Activated gamma-delta T cell treated with Interleukin-2 at 50 U/mL for 16 hours (primary cell): ENCODE measurements around the gene CCM2.
A peak's percentile ranks its signal among the peaks of the same experiment; 100 is the strongest.

ENCODE experiments used
- DNase-seq: peaks from one replicate; pipeline ENCODE4 v3.0.0-alpha.2; 2020

Gene CCM2

DNA sequence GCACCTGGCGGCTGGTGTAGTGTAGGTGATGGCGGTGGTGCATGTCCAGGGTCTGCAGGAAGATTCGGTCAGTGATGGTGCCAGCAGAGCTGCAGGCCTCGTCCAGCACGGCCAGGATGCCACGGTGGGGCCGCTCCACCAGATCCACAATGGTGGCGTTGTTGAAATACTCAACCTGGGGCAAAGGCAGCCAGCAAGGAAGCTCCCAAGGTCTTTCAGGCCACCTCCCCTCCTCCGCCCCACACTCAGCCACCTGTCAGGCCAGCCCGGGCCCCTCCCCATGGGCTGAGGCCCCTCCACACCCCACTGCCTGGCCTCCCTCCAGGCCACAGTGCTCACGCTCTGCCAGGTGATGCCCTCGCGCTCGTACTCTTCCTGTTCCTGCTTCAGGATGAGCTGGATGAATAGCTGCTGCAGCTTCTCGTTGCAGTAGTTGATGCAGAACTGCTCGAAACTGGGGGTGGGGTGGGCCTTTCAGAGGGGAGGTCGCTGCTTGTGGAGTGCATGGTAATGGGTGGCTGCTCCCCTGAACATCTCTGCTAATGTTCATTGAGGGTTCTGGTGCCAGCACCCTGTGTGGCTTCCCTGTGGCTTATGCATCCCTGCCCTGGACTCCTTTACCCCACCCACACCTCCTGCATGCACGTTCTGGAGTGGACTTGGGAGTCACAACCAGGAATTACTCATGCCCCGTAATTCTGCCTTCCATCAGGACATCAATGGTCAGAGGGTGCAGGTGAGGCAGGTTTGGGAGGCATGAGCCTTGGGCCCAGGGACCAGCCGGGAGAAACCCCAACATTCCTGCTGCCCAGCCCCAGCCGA is 30.1 kb upstream of the CCM2 start:
- DNase-seq: no peak

DNA sequence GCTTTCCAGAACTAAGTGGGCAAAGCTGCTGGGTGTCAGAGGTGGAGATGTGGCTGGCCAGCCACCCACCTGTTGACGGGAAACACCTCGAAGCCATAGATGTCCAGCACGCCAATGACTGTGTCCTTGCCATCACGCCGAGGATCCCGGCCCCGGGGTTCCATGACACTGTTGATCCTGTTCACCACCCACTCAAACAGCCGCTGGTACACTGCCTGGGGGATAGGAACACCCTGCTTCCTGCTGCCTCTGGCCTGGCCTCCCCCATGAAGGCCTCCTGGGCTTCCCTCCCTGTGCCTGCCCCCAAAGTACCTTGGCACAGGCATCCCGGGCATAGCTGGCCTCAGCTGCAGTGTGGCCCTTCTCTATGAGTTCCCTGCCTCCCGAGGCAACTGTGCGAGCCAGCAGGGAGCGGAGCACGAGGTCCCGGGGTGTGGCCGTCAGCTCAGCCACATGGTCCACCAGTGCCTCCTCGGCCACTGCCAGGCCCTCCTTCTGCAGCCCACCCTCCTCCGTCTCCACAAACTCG is 29.4 kb upstream of the CCM2 start:
- DNase-seq: no peak

DNA sequence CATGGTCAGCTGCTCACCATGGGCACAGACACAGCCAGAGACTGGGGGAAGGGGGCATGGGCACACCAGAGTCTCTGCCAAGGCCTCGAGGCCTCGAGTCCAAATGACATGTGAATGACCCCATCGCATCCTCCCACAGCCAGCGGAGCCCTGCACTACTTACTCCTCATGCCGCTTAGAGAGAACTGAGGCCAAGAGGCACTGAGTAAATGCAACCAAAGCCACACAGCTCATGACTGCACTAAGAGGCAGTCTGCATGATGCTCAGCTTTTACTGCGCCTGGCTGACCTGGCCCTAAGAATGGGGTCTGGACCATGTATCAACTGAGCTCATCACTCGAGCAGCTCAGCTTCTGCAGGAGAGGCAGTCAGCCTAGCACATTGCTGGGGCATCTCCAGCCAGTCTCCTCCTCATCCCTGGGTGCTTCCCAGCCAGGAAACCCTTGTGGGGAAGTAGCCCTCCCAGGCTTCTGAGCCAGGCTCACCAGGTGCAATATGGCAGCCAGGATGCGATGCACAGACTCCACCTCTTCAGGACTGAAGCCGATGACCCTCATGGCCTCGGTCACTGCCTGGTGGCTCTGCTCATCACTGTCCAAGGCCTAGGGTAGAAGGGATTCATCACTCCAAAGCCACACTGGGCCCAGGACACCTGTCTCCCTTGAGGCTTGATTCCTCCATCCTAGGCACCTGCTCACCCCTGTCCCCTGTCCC is 28.7 kb upstream of the CCM2 start:
- DNase-seq: no peak

DNA sequence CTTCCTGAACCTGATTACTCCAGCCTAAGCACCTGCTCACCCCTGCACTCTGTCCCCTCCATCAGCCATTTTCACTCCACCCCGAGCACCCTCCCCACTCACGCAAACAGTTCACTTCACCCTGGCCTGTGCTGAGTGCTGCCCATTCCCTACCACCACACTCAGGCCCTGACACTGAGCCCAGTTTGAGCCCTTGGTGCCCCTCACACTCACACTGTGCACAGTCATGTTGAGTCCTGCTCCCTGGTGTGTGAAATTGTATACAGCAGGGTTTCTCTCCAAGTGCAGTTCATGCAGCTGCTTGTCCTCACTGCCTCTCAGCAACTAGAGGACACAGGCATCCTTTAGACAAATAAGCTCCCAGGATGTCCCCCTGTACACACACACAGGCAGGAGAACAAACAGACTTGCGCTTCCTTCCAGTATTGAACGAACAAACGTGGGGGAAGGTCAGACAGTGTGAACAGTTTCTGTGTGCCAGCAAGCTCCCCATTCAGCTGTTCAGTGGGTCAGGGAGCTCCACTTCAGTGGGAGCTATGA is 28.0 kb upstream of the CCM2 start:
- no peak for DNase-seq

DNA sequence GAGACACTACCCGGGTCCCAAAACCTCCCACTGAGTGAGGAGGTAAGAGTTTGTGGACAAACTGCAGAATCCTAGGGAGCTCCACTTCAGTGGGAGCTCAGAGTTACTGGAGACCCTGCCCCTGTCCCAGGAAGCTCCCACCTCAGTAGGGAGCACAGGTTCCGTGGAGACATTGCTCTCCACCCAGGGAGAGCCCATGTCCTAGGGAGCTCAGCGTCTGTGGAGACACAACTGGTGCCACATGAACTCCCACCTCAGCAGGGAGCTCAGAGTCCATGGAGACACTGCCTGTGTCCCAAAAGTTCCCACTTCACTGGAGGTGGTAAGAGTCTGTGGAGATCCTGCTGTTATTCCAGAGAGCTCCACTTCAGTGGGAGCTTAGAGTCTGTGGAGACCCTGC is 27.4 kb upstream of the CCM2 start:
- DNase-seq: no peak

DNA sequence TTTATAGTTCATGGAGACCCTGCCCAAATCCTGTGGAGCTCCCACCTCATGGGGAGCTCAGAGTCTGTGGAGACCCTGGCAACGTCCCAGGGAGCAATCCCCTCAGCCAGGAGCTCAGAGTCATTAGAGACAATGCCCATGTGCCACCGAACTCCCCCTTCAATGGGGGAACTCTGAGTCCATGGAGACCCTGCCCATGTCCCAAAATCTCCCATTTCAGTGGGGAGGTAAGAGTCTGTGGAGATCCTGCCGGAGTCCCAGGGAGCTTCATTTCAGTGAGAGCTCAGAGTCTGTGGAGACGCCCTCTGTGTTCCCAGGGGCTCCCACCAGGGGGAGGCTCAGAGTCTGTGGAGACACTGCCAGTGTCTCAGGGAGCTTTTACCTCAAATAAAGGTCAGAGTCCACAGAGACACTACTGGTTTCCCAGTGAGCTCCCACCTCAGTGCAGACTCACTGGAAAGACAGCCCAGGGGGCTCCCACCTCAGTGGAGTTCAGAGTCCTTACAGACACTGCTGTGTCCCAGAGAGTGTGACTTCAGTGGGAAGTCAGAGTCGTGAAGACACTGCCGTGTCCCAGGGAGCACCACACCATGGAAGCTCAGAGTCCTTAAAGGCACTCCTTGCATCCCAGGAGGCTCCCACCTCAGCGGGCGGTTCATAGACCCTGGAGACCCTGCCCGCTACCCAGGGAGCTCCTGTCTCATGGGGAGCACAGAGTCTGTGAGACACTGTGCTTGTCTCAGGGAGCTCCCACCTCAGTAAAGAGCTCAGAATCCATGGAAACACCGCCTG is 26.2 kb upstream of the CCM2 start:
- peak; percentile 65 for DNase-seq

DNA sequence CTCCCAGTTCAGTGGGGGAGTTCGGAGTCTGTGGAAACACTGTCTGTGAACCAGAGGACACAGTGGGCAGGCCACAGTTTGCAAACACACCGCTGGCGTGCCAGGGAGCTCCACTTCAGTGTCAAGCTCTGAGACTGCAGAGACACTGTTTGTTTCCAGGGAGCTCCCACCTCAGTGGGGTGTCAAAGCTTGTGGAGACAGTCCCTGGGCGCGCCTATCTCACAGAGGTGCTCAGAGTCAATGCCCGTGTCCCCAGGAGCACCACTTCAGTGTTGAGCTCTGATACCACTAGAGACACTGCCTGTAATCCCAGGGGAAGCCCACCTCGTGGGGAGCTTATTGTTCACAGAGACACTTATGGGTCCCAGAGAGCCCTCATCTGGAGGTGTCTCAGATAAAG is 25.5 kb upstream of the CCM2 start:
- DNase-seq: no peak

DNA sequence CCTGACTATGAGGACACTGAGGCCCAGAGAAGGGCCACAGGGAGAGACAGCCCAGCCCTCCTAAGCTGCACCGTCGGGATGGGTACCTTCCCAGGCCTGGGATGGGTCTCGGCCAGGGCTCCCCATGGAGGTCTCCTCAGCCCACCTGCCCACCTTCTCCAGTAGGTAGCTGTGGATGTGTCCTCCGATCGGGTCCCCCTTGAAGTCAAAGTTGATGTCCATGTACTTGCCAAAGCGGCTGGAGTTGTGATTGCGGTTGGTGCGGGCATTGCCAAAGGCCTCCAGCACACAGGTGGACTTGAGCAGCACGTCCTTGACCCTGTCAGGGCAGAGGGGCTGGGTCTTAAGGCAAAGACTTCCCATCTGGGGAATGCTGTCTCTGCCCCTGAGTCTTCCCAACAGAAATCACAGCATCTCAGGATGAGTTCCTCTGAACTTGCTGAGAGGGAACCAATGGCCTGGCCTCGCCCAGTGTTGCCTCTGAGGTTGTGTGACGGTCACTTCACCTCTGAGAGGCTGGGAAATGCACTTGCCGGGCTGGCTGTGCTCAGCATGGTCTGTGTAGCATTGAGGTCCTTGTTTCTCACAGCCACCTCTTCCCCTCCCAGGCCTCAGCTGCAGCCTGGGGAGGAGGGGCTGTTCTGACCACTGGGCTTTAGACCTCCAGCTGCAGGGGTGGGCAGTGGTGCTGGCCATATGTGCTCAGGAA is 24.5 kb upstream of the CCM2 start:
- no peak for DNase-seq

DNA sequence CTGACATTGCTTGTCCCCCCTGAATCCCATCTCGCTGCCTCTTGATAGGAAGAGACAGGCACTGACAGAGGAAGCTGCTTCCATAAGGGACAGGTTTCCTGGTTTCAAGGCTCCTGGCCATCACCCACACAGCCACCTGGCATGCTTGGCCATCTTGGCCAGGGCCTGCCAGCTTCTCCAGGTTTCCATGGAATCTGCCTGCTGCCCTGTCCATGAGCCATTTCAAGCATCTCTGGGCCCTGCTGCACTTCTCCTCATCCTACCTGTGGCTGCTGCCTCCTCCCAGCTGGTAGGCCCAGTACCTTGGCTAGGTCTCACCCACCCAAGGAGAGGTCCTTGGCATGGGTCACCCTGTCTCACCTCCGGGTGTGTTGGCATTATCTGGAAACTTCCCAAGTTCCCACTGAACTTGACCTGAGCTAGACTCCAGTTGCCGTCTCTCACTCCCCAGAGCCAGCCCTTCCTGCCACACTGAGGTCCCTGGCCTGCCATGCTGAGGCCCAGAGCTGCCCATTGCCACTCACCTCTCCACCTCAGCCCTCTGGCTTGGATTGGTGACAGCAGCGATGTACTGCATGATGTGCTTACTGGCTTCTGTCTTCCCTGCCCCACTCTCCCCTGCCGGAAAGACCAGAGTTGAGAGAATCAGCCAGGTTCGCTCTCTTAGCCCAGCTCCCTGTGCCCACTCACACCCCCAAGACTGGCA is 23.8 kb upstream of the CCM2 start:
- DNase-seq: no peak

DNA sequence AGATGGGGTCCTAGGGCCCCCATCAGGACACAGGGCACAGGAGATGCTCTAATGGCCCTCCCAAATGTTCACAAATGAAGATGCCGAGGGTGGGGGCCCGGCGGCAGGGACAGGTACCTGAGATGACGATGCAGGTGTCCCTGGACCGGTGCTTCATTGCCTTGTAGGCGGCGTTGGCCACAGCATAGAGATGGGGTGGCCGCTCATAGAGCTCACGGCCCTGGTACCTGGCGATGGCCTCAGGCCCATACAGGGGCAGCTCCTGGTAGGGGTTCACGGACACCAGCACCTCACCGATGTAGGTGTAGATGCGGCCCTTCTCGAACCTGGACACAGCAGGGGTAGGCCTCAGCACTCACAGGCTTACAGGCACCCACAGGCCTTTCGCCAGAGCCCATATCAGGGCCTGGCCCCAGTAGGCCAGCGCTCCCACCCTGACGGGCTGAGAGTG is 23.2 kb upstream of the CCM2 start:
- DNase-seq: no peak

DNA sequence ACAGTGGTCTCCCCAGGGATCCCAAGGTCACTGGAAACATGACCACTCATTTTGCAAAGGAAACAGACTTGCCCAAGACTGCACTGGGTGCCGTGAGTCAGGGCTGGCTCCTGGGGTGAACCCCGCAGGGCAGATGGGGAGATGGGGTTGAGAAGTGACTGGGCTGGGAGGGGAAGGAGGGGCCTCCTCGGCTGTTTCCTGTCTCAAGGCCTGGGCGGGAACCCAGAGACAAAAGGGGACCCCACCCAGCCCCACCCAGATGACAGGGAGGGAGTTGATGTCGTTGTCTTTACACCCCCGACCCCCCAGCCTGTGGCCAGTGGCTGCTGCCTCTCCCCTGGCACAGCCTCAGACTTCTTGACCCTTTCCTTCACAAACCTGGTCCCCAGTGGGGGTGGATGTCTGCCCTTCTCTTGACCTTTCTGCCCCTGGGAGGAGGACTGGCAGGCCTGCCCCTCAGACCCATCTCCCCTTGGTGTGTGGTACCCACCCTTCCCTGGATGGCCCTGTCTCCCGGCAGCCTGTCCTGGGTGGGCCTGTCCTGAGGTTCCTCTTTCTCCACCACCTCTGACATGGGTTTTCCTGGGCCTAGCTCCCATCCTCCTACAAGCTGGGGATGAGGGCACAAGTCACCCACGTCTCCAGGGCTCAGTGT is 22.6 kb upstream of the CCM2 start:
- peak; percentile 81 for DNase-seq

DNA sequence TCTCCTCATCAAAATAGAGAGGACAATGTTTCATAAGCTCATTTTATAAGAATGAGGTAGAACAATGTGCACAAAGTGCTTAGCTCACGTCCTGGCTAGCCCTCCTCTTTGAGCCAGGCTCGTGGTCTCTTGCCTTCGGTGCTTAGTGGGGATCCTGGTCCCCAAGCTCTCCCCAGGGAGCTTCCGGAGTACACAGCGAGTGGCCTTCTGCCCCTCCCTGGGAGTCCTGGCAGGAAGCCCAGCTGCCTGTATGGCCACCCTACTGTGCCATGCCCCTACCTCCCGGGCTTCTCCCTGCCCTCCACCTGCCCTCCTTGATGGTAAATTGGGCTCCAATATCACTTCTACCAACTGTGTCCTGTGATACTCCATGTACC is 22.1 kb upstream of the CCM2 start:
- no peak for DNase-seq

DNA sequence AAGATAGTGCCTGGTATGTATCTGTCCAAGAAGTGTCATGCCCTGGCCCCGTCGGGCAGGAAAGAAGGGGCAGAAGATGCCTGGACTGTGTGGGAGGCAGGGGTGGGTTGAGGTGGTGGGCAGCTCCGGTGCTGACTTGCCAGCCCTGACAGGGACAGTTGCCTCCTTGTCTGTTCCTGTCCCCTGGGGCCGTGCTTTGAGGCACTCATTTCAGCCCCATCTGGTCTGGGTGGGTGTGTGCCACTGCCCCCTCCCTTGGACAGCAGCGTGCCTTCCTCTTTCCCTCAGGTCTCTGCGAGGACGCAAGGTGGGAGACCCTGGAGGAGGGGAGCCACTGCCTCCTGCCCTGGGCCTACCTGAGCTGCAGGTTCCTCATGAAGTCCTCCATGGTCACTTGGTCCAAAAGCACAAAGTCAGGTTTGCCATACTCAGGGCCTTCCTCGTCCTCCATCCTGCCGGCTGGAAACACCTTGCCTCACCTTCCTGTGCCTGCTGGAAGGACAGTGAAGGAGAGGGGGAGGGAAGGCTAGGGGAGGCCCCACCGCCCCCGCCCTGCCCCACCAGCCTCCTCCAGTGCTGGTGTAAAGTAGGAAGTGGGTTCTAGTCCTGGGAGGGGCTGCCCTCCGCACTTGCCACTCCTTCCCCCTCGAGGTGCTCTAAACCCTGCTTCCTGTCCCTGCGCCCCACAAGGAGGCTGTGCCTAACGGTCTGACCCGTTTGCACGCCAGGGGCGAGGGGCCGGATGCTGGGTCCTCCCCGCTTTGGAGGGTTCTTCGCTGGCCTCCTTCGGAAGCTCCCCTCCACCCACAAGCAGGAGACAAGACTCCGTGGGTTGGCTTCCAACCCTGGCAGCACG is 21.3 kb upstream of the CCM2 start, which contains the start of gene MYO1G:
TSS of gene MYO1G (minus strand) at position 505 of the 856 bp plus-strand sequence. CDS start at position 451, 54 bp downstream.
- DNase-seq: peak; percentile 91

DNA sequence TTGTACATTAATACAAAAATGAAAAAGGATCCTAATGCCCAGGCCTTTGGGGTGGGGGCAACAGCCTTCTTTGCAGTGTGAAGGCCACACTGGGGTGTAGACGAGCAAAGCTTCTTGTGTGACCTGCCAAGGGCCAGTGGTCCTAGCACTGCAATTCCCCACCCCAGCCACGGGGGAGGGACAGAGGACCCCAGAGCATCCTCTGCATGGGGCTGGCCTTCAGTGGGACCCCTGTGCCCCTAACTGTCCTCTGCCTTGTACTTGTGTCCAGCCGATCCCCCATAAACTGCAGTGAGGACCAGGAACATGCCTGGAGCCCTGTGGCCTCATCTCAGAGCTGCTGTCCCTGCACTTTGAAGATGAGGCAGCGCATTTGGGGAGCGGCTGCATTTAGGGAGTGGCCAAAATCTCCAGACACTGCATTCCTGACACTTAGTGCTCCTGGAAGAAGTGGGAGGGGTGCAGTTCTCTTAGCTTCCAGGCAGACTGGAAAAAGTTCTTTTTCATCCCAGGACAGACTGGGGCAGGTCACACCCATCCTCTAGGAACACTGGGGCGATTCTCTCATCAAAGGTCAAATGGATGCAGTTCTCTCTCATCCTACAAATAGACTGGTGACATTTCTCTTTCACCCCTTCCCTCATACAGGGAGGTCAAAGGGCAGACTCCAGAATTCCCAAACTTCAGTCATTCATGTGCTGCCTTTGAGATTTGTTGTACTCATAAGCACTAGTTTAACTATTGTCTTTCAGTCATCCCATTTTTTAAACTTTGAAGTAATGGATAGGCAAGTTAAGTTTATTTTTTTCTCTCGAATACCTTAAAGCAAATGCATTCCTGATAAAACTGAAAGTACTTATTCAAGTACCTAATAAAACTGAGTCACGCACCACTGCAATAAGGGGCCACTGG is 20.3 kb upstream of the CCM2 start:
- DNase-seq: no peak

DNA sequence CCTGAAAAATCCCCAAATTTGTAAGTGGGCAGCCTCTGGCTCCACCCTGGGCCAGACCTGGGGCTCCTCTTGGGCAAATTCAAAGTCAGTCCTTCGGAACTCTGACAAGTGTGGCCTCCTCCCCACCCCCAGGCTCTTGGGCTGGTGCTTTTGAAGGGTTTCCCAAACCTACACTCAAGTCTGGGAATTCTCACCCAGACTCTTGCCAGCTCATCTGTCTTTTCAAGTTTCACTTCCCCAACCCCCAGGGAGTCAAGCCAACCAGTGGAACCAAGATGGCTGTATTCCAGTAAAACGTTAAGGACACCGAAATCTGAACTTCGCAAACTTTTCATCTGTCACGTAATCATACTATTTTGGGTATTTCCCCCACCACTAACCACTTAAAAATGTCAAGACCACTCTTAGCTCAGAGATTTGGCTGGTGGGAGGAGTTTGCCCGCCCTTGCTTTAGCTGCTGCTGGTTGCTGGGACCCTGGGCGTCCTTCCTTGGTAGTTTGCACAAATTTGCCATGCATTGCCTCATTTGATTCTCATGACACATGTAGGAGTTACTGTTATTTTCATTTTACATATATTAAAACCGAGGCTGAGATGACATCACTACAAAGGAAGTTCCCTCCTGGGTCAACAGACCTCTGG is 19.5 kb upstream of the CCM2 start:
- DNase-seq: no peak

DNA sequence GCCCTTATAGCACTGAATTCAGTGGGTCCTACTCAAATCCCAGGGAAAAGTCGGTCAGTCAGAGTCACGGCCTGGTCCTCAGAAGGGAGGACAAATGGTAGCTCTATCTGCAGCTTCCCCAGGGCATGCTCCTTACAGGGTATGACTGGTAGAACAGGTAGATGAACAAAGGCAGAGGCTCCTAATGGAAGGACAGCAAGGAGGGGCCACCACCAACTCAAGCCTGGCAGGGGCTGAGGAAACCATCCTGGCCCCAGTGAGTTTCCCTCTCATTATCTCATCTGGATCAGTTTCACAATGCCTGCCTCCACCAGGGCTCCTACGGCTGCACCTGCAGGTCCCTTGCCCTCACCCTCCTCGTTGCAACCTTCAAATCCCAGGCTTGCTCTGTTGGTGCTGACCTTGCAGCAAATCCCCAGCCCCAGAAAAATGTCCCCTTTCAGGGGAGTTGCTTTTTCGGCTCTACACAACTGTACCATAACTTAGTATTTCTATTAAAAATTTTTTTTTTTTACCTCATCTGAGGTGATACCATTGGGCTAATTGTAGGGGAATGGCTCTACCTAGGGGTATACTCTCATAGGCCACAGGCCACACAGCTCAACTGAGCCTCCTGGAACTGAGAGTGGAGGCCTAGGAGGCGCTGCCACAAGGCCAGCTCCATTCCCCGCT is 18.8 kb upstream of the CCM2 start:
- no peak for DNase-seq

DNA sequence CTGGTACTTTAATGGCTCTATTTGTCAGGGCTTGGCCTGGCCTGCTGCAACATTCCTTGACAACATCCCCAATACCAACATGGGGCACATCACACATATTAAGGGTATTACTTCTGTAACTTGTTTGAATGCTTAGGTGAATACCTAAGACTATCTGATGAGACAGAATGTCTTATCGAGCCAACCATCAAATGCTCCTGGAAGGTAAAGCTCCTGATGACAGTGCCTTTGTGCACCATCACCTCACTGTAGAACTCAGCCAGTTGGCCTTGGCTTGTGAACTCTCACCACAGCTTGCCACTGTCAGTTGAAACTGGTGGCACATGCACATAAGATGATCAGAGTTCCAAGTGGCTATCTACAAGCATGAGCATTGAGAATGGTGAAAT is 17.5 kb upstream of the CCM2 start:
- no peak for DNase-seq

DNA sequence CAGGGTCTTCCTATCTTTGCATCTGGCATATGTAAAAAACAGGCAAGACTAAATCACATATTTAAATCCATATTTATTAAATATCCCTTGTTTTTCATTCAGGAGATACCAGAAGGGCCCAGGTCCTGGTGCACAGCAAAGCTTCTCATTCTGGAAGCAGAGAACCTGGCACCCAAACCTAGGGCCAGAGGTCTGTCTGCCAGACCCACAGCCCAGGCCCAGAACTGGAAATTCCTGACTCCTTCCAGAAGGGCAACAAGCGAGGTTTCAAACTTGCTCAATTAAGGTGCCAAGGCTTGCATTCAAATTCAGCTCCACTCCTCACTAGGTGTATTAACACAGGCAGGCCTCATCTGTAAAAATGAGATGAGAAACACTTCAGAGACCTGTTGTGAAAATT is 17.0 kb upstream of the CCM2 start:
- DNase-seq: no peak
